ENCODE measurements around the gene TFIP11. TPM values are rescaled to one million over a fixed set of nuclear protein-coding genes. Genes with fewer than 3 reads are reported as not detected.

TFIP11 gene
- total and polyA plus RNA-seq, 7 donors: 28.8 to 56.1 (median 36.8) TPM

DNA sequence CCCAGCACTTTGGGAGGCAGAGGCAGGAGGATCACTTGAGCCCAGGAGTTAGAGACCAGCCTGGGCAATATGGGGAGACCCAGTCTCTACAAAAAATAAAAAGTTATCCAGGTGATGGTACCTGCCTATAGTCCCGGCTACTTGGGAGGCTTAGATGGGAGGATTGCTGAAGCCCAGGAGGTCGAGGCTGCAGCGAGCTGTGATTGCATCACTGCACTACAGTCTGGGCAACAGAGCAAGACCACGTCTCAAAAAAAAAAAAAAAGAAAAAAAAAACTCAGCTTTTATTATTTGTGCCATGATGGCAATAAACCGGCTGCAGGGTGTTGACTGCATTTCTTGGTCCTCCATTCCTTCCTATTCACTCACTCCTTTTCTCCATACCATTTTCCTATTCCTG is 33.6 kb upstream of the TFIP11 start:
- Histone ChIP-seq H3K4me1 (peaks cover 41% of the 10 kb centered on the region), H3K27me3 (ENCODE audit: insufficient read depth in 3 of 3, low read length in 2 of 3) (no peaks in the 10 kb centered on the region), H3K36me3 (ENCODE audit: insufficient read depth in 1 of 2, low read depth in 1 of 2) (peaks cover 0 to 30% of the 10 kb centered on the region in 2 donors), H3K9me3 (no peaks in the 10 kb centered on the region), H3K27ac (peak overlapping the region; percentile 62), H3K4me3 (no peak overlapping the region)
- DNase-seq (no peak), ATAC-seq (no peak)
- no peak for TF ChIP-seq CTCF (IDR thresholded peaks at IDR 0.05)
- WGBS, 3 donors: 60 to 76% (median 70%) methylated on average over 5 of the region's 5 CpGs
- intact Hi-C loops (cut with DNase I): no loop called here

DNA sequence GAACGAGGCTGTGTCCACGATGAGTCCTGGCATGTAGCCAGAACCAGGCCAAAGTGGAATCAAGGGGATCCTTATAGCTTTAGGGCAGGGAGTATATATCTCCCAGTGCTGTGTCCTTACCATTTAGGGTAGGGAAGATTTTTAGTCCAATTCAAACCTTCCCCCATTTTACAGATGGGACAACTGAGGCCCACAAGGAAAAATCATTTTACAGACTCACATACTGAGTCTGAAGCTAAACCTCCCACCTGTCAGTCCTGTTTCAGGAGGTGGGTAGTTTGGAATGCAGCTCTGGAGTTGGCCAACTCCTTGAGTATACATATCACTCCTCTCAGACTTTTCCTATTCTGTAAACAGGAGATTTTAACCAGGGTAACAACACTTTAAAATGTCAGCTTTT is 33.1 kb upstream of the TFIP11 start:
- no peak for ATAC-seq
- H3K4me1 ChIP-seq: peaks cover 37% of the 10 kb centered on the region
- H3K9me3 ChIP-seq: no peaks in the 10 kb centered on the region
- no peak overlapping the region for H3K4me3 ChIP-seq
- WGBS, 3 donors: 22 to 56% (median 29%) methylated on average over 2 of the region's 2 CpGs
- DNase-seq: no peak
- H3K27me3 ChIP-seq (ENCODE audit: insufficient read depth in 3 of 3, low read length in 2 of 3): no peaks in the 10 kb centered on the region
- no peak for TF ChIP-seq CTCF (IDR thresholded peaks at IDR 0.05)
- H3K27ac ChIP-seq: peak overlapping the region; percentile 62
- peaks cover 0 to 34% of the 10 kb centered on the region in 2 donors for H3K36me3 ChIP-seq (ENCODE audit: insufficient read depth in 1 of 2, low read depth in 1 of 2)
- intact Hi-C loops (cut with DNase I): no loop called here

GRCh38 chr22:26544489-26544888 is 32.2 kb upstream of the TFIP11 start:
- Histone ChIP-seq H3K4me1 (peaks cover 28% of the 10 kb centered on the region), H3K27me3 (ENCODE audit: insufficient read depth in 3 of 3, low read length in 2 of 3) (no peaks in the 10 kb centered on the region), H3K36me3 (ENCODE audit: insufficient read depth in 1 of 2, low read depth in 1 of 2) (peaks cover 0 to 43% of the 10 kb centered on the region in 2 donors), H3K4me3 (no peak overlapping the region), H3K9me3 (no peaks in the 10 kb centered on the region), H3K27ac (peak overlapping the region; percentile 62)
- peak; percentile 54 to 76 (median 73) for ATAC-seq
- WGBS, 3 donors: 83 to 100% (median 91%) methylated on average over 1 of the region's 1 CpG
- DNase-seq: peak in 1 of 2 donors; percentile 63
- TF ChIP-seq CTCF (IDR thresholded peaks at IDR 0.05): no peak
- intact Hi-C loops (cut with DNase I): no loop called here

DNA sequence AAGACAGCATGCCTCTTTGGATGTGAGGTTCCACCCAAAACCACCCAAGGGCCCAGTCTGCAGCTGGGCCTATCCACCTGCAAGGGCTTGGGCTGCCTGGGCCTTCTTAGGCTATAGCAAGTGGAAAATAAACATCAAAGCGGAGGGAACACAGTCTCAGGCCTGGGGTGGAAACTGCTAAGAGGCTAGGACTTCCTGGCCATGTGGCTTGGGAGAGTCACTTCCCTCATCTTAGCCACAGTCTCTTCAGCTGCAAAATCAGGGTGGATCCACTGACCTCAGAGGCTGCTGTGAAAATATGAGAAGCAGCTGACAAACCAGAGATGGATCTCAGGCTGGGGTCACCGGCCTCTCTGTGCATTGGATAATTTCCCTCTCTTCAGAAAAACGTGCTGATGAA is 30.6 kb upstream of the TFIP11 start:
- peaks cover 0 to 57% of the 10 kb centered on the region in 2 donors for H3K36me3 ChIP-seq (ENCODE audit: insufficient read depth in 1 of 2, low read depth in 1 of 2)
- ATAC-seq (no peak), DNase-seq (no peak)
- H3K4me3 ChIP-seq: no peak overlapping the region
- H3K27me3 ChIP-seq (ENCODE audit: insufficient read depth in 3 of 3, low read length in 2 of 3): no peaks in the 10 kb centered on the region
- H3K4me1 ChIP-seq: peaks cover 19% of the 10 kb centered on the region
- 69 to 76% (median 71%) methylated on average over 3 of the region's 3 CpGs for WGBS, 3 donors
- H3K27ac ChIP-seq: no peak overlapping the region
- intact Hi-C loops (cut with DNase I): no loop called here
- no peaks in the 10 kb centered on the region for H3K9me3 ChIP-seq
- no peak for TF ChIP-seq CTCF (IDR thresholded peaks at IDR 0.05)

DNA sequence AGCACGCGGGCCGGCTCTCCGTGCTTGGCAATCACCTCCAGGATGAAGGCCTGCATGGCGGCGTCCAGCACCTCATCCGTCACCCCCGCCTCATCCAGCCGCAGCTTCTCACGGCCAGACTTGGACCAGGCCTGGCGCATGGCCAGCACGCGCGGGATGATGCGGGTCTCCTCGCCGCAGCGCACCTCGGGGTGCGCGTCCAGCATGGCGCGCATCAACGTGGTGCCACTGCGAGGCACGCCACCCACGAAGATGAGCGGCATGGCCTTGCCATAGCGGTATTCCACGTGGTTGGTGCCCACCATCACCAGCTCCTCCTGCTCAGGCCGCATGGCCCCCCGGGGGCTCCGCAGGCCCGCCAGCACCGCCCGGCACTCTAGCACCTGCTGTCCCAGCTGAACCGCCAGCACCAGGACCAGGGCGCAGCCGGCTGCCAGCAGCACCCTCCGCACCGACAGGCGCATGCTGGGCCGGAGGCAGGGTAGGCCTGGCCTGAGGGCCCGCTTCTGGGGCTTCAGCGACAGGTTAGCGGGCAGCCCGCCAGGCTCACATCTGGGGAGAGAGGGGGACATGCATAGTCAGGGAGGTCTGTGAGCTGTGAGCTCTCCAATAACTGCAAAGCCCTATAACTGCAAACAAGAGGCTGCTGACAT is 29.0 kb upstream of the TFIP11 start:
- Histone ChIP-seq H3K4me1 (peaks cover 21% of the 10 kb centered on the region), H3K9me3 (no peaks in the 10 kb centered on the region), H3K4me3 (no peak overlapping the region), H3K36me3 (ENCODE audit: insufficient read depth in 1 of 2, low read depth in 1 of 2) (peaks cover 0 to 70% of the 10 kb centered on the region in 2 donors), H3K27ac (no peak overlapping the region), H3K27me3 (ENCODE audit: insufficient read depth in 3 of 3, low read length in 2 of 3) (no peaks in the 10 kb centered on the region)
- WGBS, 3 donors: 92 to 94% (median 93%) methylated on average over 46 to 47 of the region's 47 CpGs
- DNase-seq (no peak), ATAC-seq (no peak)
- intact Hi-C loops (cut with DNase I): no loop called here
- TF ChIP-seq CTCF (IDR thresholded peaks at IDR 0.05): no peak
